WI38 (cell line): ENCODE data around the gene PLEKHA6.

Experiments used
- H3K4me3 ChIP-seq: 2 replicates; pipeline ENCODE4 v1.5.1; 2011; ENCODE audit warnings: low read depth, mild to moderate bottlenecking, control low read depth, low read length
- TF ChIP-seq, protein P1 (sequence below): IDR thresholded peaks from 2 replicates; pipeline ENCODE4 v1.5.1; 2012; ENCODE audit warnings: low read depth, mild to moderate bottlenecking, control low read depth, low read length

PLEKHA6 gene

DNA sequence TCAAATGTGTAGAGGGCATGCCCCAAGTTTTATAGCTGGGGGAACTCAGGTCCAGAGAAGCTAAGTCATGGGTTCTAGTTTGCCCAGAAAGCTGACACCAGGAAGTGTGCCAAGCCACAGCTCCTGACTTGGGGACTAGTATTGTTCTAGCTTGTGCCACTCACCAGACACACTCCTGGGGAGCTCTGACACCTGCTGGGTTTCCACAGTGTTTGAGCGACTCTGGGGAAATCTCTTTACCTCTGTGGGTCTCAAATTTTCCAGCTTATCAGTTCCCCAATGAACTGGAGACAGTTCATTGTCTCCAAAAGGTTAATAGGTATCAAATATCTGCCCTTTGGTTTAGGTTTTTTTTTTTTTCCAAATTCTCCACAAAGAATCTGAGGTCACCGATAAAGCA lies 167.7 kb downstream of the PLEKHA6 start:
- no peak overlapping the region for H3K4me3 ChIP-seq
- TF ChIP-seq, protein P1, sequence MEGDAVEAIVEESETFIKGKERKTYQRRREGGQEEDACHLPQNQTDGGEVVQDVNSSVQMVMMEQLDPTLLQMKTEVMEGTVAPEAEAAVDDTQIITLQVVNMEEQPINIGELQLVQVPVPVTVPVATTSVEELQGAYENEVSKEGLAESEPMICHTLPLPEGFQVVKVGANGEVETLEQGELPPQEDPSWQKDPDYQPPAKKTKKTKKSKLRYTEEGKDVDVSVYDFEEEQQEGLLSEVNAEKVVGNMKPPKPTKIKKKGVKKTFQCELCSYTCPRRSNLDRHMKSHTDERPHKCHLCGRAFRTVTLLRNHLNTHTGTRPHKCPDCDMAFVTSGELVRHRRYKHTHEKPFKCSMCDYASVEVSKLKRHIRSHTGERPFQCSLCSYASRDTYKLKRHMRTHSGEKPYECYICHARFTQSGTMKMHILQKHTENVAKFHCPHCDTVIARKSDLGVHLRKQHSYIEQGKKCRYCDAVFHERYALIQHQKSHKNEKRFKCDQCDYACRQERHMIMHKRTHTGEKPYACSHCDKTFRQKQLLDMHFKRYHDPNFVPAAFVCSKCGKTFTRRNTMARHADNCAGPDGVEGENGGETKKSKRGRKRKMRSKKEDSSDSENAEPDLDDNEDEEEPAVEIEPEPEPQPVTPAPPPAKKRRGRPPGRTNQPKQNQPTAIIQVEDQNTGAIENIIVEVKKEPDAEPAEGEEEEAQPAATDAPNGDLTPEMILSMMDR: no peak

DNA sequence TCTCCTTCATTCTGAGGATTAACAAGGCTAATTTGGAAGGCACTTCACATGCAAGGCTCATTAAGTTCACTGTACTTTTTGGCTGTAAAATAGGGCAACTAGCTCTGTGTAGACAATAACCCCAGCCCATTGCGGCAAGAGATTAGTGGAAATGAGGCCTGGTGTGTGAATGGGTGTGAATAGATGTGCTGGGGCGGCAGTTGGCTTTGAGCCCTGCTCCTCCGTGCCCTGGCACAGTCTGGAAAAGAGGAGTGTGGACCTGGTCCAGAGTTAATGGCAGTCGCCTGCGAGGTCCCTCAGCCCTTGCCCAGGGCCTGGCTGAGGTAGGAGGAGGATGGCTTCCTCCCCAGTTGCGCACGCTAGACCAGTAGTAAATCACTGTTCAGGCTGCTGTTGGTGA lies 168.3 kb downstream of the PLEKHA6 start:
- TF ChIP-seq, protein P1: no peak

DNA sequence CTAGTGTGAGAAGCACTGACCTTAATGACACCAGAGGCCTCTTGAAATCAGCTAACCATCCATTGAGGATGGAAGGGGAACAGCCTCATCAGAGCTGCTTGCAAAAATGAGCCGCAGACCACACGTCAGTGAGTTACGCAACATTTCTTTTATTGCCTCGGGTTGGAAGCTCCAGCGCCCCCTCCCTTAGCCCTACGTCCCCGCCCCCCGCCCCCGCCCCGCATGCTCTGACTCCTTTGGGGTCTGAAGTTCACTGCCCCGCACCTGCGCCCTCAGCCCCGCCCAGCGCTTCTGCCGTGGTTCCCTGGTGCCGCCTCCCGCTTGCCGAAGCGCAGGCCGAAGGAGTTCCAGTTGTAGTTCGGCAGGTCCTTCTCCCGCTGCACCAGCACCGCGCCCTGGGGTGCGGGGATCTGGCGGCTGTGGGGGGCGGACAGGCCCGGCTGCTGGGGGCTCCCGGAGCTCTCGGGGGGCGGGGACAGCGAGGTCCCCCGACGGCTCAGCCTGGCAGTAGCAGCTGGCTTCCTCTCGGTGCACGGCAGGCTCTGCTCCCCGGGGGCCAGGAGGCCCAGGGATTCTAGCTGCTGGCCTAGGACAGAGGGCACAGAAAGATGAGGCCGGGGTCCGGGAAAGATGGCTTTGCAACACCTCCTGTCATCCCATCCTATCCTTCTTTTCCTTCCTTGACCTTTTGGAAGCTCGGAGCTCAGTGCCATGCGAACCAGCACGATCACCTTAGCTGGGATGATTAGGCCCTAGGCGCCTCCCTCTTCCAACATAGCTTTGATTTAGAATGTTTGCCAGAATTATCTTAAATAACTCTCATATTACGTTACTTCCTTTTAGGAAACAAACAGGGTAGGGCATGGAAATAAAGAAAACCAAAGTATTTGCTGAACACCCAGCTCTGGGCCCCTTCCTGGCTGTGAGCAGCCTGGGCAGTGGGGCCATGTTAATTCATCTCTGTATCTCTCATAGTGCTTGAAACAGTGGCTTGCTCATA lies 169.2 kb downstream of the PLEKHA6 start:
- TF ChIP-seq, protein P1: no peak
- no peak overlapping the region for H3K4me3 ChIP-seq

More for the DNA sequence above, 168.3 kb downstream of the PLEKHA6 start:
- no peak overlapping the region for H3K4me3 ChIP-seq

DNA sequence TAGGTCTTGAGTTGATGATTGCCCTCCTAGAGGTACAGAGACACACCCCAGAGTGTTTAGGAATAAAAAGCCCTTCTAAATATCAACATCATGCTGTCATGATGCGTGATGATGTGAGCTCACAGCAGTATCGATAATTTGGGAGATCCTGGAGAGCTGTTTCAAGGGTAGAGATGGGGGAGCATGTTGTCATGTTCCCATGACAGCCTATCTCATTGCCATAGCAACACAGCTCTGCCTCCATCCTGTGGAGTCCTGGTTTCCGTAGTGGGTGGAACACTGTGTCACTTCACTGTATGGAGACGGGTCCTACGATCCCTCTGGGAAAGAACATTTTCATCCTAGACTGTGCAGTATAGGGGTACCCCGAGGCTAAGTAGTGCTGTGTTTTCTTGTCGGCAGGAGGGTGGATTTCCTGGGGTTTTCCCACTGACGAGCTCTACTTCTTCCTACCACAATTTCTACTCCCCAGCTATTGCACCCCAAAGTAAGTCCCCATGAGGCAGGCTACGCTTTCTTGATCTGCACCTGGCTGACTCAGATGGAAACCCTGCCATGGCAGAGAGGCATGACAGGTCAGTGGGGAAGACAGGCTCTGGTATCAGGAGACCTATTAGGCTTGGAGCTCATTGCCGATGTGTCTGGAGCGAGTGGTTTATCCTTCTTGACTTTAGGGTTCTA lies 170.6 kb downstream of the PLEKHA6 start:
- H3K4me3 ChIP-seq: no peak overlapping the region
- TF ChIP-seq, protein P1: no peak

DNA sequence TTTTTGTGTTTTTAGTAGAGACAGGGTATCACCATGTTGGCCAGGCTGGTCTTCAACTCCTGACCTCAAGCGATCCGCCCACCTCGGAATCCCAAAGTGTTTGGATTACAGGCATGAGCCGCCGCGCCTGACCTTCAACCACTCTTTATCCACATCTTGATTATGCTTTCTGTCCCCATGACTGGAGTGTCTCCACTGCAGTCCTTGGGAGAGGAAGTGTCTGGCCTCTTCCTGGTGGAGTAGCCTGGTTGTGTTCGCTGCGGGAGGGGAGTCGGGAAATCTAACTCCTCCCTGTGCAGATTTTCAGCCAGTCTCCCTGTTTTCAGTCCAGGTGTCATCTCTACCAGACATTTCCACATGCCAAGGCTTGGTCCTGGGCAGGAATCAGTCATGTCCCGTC lies 173.1 kb downstream of the PLEKHA6 start:
- TF ChIP-seq, protein P1: no peak
- H3K4me3 ChIP-seq: no peak overlapping the region

DNA sequence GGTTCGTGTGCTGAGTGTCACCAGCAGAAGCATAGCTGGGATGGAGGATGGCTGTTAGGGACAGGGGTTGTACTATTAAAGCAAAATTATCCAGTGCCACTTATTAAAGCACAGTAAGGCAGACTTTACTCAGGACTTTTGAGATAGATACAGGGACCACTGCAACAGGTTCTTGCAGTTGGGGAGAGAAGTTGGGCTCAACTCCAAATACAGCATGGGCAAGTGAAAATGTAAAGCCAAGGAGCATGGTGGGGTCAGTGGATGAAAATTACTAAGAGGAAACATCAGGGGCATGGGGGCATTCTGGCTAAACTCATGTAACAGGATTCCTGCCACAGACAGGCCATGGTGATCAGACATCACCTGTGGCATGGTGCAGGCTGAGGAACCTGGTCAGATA lies 178.6 kb downstream of the PLEKHA6 start:
- TF ChIP-seq, protein P1: no peak

DNA sequence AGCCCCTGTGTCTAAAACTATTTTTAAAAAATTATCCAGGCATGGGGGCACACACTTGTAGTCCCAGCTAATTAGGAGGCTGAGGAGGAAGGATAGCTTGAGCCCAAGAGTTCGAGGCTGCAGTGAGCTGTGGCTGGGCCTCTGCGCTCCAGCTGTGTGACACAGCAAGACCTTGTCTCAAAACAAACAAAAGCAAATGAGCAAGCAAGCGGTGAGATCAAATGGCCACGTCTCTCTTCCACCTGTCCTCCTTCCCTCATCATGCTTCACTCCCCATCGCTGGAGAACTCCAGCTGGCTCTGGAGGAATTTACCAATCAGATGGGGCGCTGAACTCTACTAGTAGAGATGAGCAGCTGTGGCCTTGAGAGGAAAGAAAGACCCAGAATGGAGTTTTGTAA lies 179.6 kb downstream of the PLEKHA6 start:
- TF ChIP-seq, protein P1: no peak
- H3K4me3 ChIP-seq: no peak overlapping the region

More for the DNA sequence above, 178.6 kb downstream of the PLEKHA6 start:
- no peak overlapping the region for H3K4me3 ChIP-seq
